Suprapubic skin (tissue), 4 donors: ENCODE results near the gene UBXN2A. TPM values are rescaled to one million over a fixed set of nuclear protein-coding genes. Genes with fewer than 3 reads are reported as not detected.

Experiments
- DNase-seq, 2 donors: peaks; one replicate each; pipeline ENCODE4 v3.0.0-alpha.2; 2019; ENCODE audit warnings: low spot score in 2 of 2
- H3K27ac ChIP-seq: fragments of 200-600 bp; sonication (generic); one replicate; pipeline ENCODE4 v1.5.1; 2019
- H3K27me3 ChIP-seq: fragments of 200-600 bp; sonication (generic); one replicate; pipeline ENCODE4 v1.5.1; 2019
- H3K36me3 ChIP-seq: fragments of 200-600 bp; sonication (generic); one replicate; pipeline ENCODE4 v1.5.1; 2019
- H3K4me1 ChIP-seq: fragments of 200-600 bp; sonication (generic); one replicate; pipeline ENCODE4 v1.5.1; 2019
- H3K4me3 ChIP-seq: fragments of 200-600 bp; sonication (generic); one replicate; pipeline ENCODE4 v1.5.1; 2019; ENCODE audit warnings: mild to moderate bottlenecking
- H3K9me3 ChIP-seq: fragments of 200-600 bp; sonication (generic); one replicate; pipeline ENCODE4 v1.5.1; 2019
- EP300 ChIP-seq: sonication (generic); formaldehyde crosslinking; IDR thresholded peaks from one replicate; pipeline ENCODE4 v1.6.1; 2017; ENCODE audit warnings: antibody characterized with exemption
- POLR2A ChIP-seq, 2 donors: fragments of 450-650 bp; IDR thresholded peaks; one replicate each; pipeline ENCODE4 v1.6.1; 2017; ENCODE audit warnings: antibody characterized with exemption in 2 of 2, mild to moderate bottlenecking in 2 of 2, moderate library complexity in 2 of 2
- POLR2AphosphoS5 ChIP-seq, 3 donors: sonication (generic); formaldehyde crosslinking; IDR thresholded peaks; one replicate each; pipeline ENCODE4 v1.6.1; 2017; ENCODE audit warnings: antibody characterized with exemption in 3 of 3
- WGBS: methylation state at CpG from one replicate; pipeline ENCODE4 v1.1.5; 2018; 5-methylcytosine and 5-hydroxymethylcytosine counted together
- total RNA-seq, 4 donors: library from RNA; depleted of rRNA; stranded (reverse); fragments of >200 nt; gene quantifications; one replicate each; pipeline ENCODE4 v1.1.0, GENCODE V29; 2016
- TF ChIP-seq, protein P1 (sequence below), 2 donors: fragments of 200-600 bp in 1 of 2; fragments of 450-650 bp in 1 of 2; sonication (generic) in 1 of 2; IDR thresholded peaks; one replicate each; pipeline ENCODE4 v1.5.1; 2016 to 2019; ENCODE audit warnings: antibody characterized with exemption in 2 of 2, mild to moderate bottlenecking in 1 of 2, moderate library complexity in 1 of 2

The UBXN2A gene
- total RNA-seq, 4 donors from 2014 or later = 10.0 to 15.1 (median 12.1) TPM

- Histone ChIP-seq H3K27ac (no peak overlapping the region), H3K4me1 (peaks cover 33% of the 10 kb centered on the region), H3K4me3 (peak overlapping the region; percentile 69), H3K27me3 (no peaks in the 10 kb centered on the region), H3K9me3 (no peaks in the 10 kb centered on the region), H3K36me3 (no peaks in the 10 kb centered on the region)
- no peak for TF ChIP-seq POLR2AphosphoS5 (IDR thresholded peaks at IDR 0.05)
- TF ChIP-seq, protein P1, sequence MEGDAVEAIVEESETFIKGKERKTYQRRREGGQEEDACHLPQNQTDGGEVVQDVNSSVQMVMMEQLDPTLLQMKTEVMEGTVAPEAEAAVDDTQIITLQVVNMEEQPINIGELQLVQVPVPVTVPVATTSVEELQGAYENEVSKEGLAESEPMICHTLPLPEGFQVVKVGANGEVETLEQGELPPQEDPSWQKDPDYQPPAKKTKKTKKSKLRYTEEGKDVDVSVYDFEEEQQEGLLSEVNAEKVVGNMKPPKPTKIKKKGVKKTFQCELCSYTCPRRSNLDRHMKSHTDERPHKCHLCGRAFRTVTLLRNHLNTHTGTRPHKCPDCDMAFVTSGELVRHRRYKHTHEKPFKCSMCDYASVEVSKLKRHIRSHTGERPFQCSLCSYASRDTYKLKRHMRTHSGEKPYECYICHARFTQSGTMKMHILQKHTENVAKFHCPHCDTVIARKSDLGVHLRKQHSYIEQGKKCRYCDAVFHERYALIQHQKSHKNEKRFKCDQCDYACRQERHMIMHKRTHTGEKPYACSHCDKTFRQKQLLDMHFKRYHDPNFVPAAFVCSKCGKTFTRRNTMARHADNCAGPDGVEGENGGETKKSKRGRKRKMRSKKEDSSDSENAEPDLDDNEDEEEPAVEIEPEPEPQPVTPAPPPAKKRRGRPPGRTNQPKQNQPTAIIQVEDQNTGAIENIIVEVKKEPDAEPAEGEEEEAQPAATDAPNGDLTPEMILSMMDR (IDR thresholded peaks at IDR 0.05) = no peak
- no peak for TF ChIP-seq EP300
- TF ChIP-seq POLR2A (IDR thresholded peaks at IDR 0.05) = no peak
- 23% methylated on average over 23 of the region's 23 CpGs for WGBS
- DNase-seq = no peak
Measured at GRCh38 chr2:24048769-24049484, 108.7 kb downstream of the UBXN2A start.

DNA sequence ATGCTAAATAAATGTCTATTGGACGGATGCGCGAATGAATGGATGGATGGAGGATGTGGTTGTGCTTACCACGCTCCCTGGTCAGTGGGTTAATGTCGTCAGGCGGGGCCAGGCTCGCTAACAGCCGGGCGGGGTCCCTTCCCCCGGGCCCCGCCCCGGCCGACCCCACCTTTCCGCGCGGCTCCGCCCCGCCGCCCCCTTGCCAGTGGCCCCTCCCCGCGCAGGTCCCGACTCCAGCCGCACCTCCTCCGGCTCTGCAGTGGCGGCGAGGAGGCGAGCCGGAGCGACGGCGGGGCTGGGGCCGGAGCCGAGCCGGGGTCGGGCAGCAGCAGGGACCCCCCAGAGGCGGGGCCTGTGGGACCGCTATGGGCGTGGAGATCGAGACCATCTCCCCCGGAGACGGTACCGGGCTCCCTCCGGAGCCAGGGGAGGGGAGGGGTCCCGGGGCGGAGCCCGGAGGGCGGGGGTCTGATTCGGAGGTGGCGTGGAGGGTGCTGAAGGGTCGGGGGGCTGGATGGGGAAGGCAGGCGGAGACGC, 109.3 kb downstream of the UBXN2A start, which contains the start of gene FKBP1B:
Gene FKBP1B (plus strand): TSS at position 257 of the 537 bp plus-strand sequence. CDS start 109 bp downstream, at position 366.
- H3K4me3 ChIP-seq = peak within 1 kb of the TSS; percentile 69
- TF ChIP-seq, protein P1 (IDR thresholded peaks at IDR 0.05) = no peak
- TF ChIP-seq POLR2AphosphoS5 (IDR thresholded peaks at IDR 0.05) = no peak
- no peak for TF ChIP-seq EP300
- no peak for TF ChIP-seq POLR2A (IDR thresholded peaks at IDR 0.05)
- no peak within 1 kb of the TSS for H3K27ac ChIP-seq
- peaks cover 33% of the 10 kb centered on the region for H3K4me1 ChIP-seq
- no peaks in the 10 kb centered on the region for H3K27me3 ChIP-seq
- peak in 1 of 2 donors; percentile 75 for DNase-seq
- WGBS = under 1% methylated on average over 38 of the region's 52 CpGs
- no peaks in the 10 kb centered on the region for H3K36me3 ChIP-seq
- H3K9me3 ChIP-seq = no peaks in the 10 kb centered on the region

DNA sequence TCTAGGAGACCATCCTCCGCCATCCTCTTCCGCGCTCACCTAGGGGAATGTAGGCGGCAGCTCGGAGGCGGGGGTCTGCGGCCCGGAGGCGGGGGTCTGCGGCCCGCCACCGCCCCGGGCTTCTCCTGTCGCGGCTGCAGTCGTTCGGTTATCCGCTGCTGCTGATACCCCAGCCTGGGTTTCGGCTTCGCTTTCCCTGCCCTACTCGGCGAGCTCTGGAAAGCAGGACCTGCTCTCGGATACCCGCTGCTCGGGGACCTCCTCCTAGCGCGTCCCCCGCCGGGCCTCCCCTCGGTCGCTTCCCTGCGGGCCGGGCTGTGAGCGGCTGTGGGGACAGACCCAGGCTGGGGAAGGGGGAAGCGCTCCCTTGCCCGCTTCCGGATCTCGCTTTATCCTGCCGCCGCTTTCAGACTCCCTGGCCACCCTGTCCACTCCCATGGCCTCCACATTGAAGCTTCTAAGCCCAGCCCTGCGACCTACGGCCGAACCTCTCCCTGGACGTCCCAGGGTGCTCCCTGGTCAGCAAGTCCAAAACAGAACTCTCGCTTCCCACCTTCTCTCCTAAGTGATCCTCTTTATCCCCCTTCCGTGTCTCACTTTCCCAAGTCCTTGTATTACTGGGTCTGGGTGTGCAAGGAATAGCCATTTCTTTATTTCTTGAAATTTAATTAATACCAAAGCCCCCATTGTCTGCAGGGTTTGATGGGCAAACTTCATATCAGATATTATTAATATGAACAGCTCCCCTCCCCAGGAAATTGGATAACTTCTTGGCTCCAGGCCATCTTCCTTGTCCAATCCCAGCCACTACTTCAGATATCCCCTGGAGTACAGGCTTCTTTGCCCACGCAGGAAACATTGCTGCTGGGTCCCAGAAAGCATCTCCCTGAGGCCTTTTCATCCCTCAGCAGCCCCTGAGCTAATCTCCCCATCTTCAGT, 110.0 kb downstream of the UBXN2A start:
- Histone ChIP-seq H3K27me3 (no peaks in the 10 kb centered on the region), H3K36me3 (no peaks in the 10 kb centered on the region), H3K27ac (no peak overlapping the region), H3K4me1 (peaks cover 33% of the 10 kb centered on the region), H3K4me3 (peak overlapping the region; percentile 69), H3K9me3 (no peaks in the 10 kb centered on the region)
- TF ChIP-seq EP300 (no peak), POLR2A (IDR thresholded peaks at IDR 0.05) (no peak), POLR2AphosphoS5 (IDR thresholded peaks at IDR 0.05) (no peak)
- TF ChIP-seq, protein P1 (IDR thresholded peaks at IDR 0.05) = no peak
- 18% methylated on average over 11 of the region's 47 CpGs for WGBS
- peak in 1 of 2 donors; percentile 69 for DNase-seq

- DNase-seq = no peak
- Histone ChIP-seq H3K36me3 (no peaks in the 10 kb centered on the region), H3K27me3 (no peaks in the 10 kb centered on the region), H3K4me1 (peaks cover 23% of the 10 kb centered on the region), H3K27ac (no peak overlapping the region), H3K4me3 (no peak overlapping the region), H3K9me3 (no peaks in the 10 kb centered on the region)
- TF ChIP-seq, protein P1 (IDR thresholded peaks at IDR 0.05) = no peak
- no peak for TF ChIP-seq POLR2A (IDR thresholded peaks at IDR 0.05)
- TF ChIP-seq POLR2AphosphoS5 (IDR thresholded peaks at IDR 0.05) = no peak
- no peak for TF ChIP-seq EP300
- WGBS = 78% methylated on average over 8 of the region's 8 CpGs
Measured at GRCh38 chr2:24051833-24052232, 111.6 kb downstream of the UBXN2A start.
